Amniotic epithelial cell (primary cell): ENCODE measurements around the gene DCUN1D5.
"Not testable (repeated sequence)": the region's sequence is repeated elsewhere in the genome, so short reads cannot be mapped to it uniquely, and the experiment has no call there.

Source experiments
- DNase-seq: peaks from one replicate; pipeline ENCODE4 v3.0.0-alpha.2; 2010; ENCODE audit warnings: low read depth

DCUN1D5 gene

GRCh38 chr11:103055221-103055890, 36.6 kb downstream of the DCUN1D5 start:
- DNase-seq = peak; percentile 45

- peak; percentile 18 for DNase-seq
These were observed 38.0 kb downstream of the DCUN1D5 start for GRCh38 chr11:103053997-103054396.

DNA sequence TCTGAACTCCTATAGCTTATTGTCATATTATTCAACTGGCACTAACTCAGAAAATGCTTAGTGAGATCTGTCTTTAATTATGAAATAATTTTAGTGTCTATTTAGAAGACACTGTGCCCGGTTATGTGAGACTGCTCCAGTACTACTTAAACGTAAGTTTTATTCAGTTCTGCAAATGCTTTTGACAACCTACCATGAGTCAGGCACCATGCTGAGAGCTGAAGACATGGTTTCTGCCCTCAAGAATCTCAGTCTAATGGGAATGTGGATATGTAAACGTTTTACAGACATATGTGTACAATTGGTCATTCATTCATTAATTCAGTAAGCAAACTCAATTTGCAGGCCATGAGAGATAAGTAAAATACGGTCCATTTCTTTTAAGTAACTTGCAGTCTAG, 40.0 kb downstream of the DCUN1D5 start:
- DNase-seq = peak; percentile 9

GRCh38 chr11:103051151-103051801, 40.7 kb downstream of the DCUN1D5 start:
- peak; percentile 24 for DNase-seq

- DNase-seq = no peak
These were observed 41.6 kb downstream of the DCUN1D5 start for GRCh38 chr11:103050351-103050750.

DNA sequence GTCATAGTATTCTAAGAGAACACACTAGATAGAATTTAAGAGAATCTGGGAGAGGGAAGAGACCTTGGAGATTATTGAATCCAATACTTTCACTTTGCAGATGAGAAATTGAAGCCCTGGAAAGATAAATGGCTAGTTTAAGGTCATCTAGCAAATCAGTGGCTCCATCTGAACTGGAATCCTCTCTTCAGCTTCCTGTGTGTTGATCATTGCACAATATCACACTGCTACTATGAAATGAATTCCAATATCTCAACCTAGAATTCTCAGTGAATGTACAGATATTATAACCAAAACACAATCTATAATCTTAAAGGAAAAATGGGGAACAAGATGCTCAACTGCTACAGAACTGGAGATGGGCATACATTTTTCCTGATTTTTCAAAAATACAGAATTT, 44.1 kb downstream of the DCUN1D5 start:
- peak; percentile 29 for DNase-seq

DNA sequence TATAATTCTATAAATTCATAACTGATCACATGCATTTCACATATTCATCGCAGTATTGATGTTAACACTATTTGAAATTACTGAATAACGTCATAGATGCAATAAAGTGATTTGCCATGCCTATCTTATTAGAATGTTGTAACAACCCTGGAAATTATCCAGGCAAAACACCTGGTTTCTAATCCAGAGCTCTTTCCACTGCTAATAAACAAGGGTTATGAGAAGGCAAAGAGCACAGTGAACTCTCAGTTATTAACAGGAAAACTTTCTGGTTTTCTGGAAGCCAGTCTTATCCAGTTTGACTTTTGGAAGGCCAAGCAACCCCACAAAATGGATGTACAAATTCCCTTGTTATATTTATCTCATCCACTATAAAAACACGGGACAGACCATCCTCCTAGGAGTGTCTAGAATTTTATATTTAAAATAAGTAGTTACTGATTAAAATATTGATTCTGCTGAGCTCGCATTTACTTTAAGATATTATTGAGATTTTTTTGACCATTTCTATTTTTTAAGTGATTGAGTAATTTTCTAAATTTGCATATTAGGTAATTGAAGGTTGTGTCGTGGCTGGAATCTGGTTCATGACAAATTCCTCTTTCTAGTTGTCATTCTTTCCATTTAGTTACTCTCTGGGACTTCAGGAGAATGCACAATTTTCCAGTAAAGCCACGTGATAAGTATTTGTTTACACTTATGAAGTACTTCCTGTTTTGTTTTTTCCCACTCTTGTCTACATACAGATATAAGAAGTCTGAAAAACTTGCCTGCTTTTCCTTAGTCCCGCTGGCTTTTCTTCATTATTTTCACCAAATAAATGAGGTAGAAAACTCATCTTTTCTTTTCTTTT, 47.9 kb downstream of the DCUN1D5 start:
- DNase-seq = no peak

GRCh38 chr11:103042161-103042560, 49.8 kb downstream of the DCUN1D5 start:
- no peak for DNase-seq

DNA sequence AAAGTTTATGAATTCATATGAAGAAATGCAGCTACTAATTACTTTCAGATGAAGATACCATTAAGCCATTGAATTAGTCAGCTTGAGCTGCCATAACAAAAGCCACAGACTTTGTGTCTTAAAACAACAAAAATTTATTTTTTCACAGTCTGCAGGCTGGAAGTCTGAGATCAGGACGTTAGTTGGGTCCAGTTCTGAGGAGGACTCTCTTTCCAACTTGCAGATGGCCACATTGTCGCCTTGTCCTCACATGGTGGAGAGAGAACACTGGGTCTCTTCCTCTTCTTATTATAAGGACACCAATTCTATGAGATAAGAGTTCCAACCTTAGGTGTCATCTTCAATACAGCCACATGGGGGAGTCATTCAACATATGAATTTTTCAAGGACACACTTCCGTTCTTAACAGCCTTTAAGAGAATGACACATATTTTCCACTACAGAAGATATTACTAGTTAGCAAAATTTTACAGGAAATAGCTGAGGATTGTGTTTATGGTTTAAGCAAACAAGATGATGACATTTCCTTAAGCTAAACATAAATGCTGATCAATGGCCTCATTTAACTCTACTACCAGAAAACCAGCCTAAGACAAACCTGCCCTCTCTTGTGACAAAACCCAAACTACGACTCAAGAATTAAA, 56.0 kb downstream of the DCUN1D5 start:
- peak; percentile 79 for DNase-seq

DNA sequence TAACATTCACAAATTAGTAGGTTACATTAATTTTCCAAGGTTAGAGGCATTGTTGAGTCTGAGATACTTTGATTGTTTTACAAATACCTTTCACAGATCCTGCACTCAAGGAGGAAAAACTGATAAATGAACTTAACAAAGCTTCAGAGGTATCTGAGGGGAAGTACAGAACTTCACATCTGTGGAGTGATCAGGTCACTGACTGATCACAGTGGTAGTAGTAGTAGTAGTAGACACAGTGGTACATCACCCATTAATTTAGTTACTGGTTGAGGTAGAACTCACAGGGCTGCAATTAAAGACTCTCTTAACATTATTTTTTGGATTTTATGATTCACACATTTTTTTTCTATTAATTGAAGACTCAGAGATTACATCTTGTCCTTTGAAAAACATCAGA, 56.7 kb downstream of the DCUN1D5 start:
- no peak for DNase-seq

GRCh38 chr11:103031834-103032233, 60.1 kb downstream of the DCUN1D5 start:
- DNase-seq = no peak

- no peak for DNase-seq
These were observed 62.6 kb downstream of the DCUN1D5 start for GRCh38 chr11:103029401-103029800.

GRCh38 chr11:103028304-103029020, 63.5 kb downstream of the DCUN1D5 start:
- not testable (repeated sequence) for DNase-seq

DNA sequence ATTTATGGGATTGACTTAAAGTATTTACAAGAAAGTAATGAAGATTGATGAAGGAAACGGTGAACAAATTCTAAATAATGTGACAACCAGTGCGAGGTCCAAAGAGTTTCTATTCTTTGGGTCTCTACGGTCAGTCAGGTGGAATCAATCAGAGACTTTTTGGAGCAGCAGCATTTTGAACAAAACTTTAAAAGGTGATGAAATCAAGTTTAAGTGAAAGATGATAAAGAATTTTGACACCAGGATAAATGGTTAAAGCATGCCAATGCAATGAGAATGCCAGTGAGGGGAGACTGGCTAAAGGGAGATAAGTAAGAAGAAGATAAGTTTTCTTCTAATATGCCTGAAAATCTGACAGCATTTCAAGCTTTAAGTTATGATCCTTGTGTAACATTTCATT, 67.9 kb downstream of the DCUN1D5 start:
- DNase-seq = peak; percentile 66

- peak; percentile 7 for DNase-seq
These were observed 75.9 kb downstream of the DCUN1D5 start for GRCh38 chr11:103016031-103016430.

DNA sequence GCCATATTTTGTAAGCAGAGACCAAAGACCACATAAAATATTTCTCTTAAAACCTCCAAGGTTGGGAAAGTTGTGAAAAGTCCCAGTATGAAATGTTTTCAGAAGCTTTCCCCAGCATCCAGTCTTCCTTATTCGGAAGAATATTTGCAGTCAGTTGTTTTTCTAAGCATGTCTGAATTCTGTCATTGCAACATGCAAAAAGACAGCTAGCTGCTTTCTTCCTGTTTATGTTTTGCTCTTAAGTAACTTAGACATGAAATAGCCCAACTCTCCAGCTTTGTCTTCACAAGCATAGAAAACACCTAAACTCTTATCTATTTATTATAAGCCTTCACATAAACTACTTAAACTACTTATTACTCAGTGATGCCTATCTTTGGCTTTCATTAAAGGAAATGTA, 78.5 kb downstream of the DCUN1D5 start:
- DNase-seq = peak; percentile 71
